Esophagus (tissue), 2 donors: ENCODE data around the gene DIAPH2. TPM values are rescaled to one million over a fixed set of nuclear protein-coding genes. Genes with fewer than 3 reads are reported as not detected.

ENCODE experiments used
- H3K27ac ChIP-seq, 2 donors: one replicate each; pipeline ENCODE4 v1.5.1; 2013; ENCODE audit warnings: low read depth in 2 of 2, mild to moderate bottlenecking in 2 of 2, inconsistent platforms in 1 of 2, low read length in 1 of 2, moderate library complexity in 1 of 2
- H3K27me3 ChIP-seq, 2 donors: one replicate each; pipeline ENCODE4 v1.6.1; 2013; ENCODE audit warnings: low read length in 2 of 2, control low read depth in 1 of 2, mild to moderate bottlenecking in 1 of 2; ENCODE audit not compliant: insufficient read depth in 2 of 2, control insufficient read depth in 1 of 2
- H3K36me3 ChIP-seq, 2 donors: one replicate each; pipeline ENCODE4 v1.6.1; 2013; ENCODE audit warnings: low read length in 1 of 2; ENCODE audit not compliant: control insufficient read depth in 2 of 2, insufficient read depth in 2 of 2
- H3K4me1 ChIP-seq, 2 donors: one replicate each; pipeline ENCODE4 v1.6.1; 2013; ENCODE audit warnings: low read length in 1 of 2; ENCODE audit not compliant: control insufficient read depth in 2 of 2, insufficient read depth in 2 of 2
- H3K4me3 ChIP-seq, 2 donors: one replicate each; pipeline ENCODE4 v1.5.1; 2013; ENCODE audit warnings: low read length in 2 of 2, mild to moderate bottlenecking in 2 of 2, low read depth in 1 of 2, moderate library complexity in 1 of 2
- H3K9me3 ChIP-seq, 2 donors: one replicate each; pipeline ENCODE4 v1.6.1; 2013; ENCODE audit warnings: mild to moderate bottlenecking in 2 of 2, low read depth in 1 of 2, low read length in 1 of 2, moderate library complexity in 1 of 2; ENCODE audit not compliant: control insufficient read depth in 2 of 2, insufficient read depth in 1 of 2
- WGBS, 2 donors: extraction: QIAGEN DNeasy Blood & Tissue Kit; methylation state at CpG; one replicate each; pipeline ENCODE4 v1.1.7; 2013; 5-methylcytosine and 5-hydroxymethylcytosine counted together
- polyA plus RNA-seq, 2 donors: library from polyadenylated mRNA; stranded (reverse); fragments of 200-250 nt; gene quantifications; one replicate each; pipeline ENCODE4 v1.2.3, GENCODE V29; 2013
- donor health status: healthy with polysubstance abuse.
- donor health status: Bipolar disorder and iron deficiency.

DIAPH2 gene
- polyA plus RNA-seq, 2 donors, result 3.6 to 4.5 TPM

- WGBS, 2 donors, result 15 to 40% methylated on average over 4 of the region's 4 CpGs
- Histone ChIP-seq H3K36me3 (no peaks in the 10 kb centered on the region), H3K4me1 (no peaks in the 10 kb centered on the region), H3K4me3 (no peak overlapping the region), H3K27me3 (no peaks in the 10 kb centered on the region), H3K27ac (no peak overlapping the region), H3K9me3 (no peaks in the 10 kb centered on the region)
These were observed 354.9 kb downstream of the DIAPH2 start for GRCh38 chrX:97039363-97040029.

DNA sequence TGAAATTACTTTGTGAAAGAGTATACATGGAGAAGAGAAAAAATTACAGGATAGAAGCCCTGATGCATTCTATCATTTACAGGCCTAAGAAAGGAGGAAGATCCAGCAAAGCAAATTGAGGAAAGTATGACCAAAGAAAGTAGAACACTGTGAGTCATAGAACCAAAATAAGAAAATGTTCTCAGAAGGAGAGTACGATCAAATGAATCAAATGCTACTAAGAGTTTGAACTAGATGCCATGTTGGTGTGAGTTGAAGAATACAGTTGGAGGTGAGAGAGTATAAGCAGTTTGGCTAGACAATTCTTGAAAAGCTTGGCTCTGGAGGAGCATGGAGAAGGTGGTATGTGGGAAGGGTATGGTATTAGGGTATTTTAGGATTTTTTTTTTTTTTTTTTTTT is 360.8 kb downstream of the DIAPH2 start:
- Histone ChIP-seq H3K4me1 (no peaks in the 10 kb centered on the region), H3K27ac (no peak overlapping the region), H3K4me3 (no peak overlapping the region), H3K27me3 (no peaks in the 10 kb centered on the region), H3K36me3 (no peaks in the 10 kb centered on the region), H3K9me3 (no peaks in the 10 kb centered on the region)
- 73 to 89% methylated on average over 1 of the region's 1 CpG for WGBS, 2 donors

- 93 to 95% methylated on average over 3 of the region's 3 CpGs for WGBS, 2 donors
- Histone ChIP-seq H3K27me3 (no peaks in the 10 kb centered on the region), H3K36me3 (no peaks in the 10 kb centered on the region), H3K9me3 (no peaks in the 10 kb centered on the region), H3K4me3 (no peak overlapping the region), H3K4me1 (no peaks in the 10 kb centered on the region), H3K27ac (no peak overlapping the region)
These were observed 362.2 kb downstream of the DIAPH2 start for GRCh38 chrX:97046867-97047266.

GRCh38 chrX:97050392-97050791 is 365.8 kb downstream of the DIAPH2 start:
- Histone ChIP-seq H3K4me3 (no peak overlapping the region), H3K27me3 (peaks cover 0 to 2% of the 10 kb centered on the region in 2 donors), H3K4me1 (no peaks in the 10 kb centered on the region), H3K27ac (no peak overlapping the region), H3K9me3 (no peaks in the 10 kb centered on the region), H3K36me3 (no peaks in the 10 kb centered on the region)
- WGBS, 2 donors, result 12 to 33% methylated on average over 2 of the region's 2 CpGs

DNA sequence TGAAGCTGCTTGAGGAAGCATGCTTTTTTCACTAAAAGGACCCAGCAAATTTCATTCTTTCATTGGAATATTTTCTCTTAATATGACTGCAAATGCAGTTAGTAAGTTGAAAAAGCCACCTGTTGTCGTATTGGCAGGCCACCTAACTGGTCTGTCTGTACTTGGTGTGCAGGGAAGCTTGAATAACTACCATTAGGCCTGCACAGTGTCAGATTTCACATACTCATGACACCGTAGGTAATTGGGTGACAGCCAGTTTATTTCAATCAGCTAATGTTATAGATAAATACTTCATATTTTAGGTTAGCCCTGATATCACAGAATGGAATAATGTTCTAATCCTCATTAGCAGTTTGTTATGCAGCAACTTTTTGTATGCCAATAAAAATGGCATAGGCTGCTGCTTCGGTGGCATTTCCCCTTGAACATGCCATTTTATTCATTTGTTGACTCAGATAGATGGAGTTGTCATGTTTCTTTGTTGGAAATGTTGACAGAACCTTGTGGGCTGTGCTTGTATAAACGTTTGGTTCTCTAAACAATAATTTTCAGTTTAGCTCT is 372.8 kb downstream of the DIAPH2 start:
- H3K4me1 ChIP-seq, result no peaks in the 10 kb centered on the region
- no peak overlapping the region for H3K4me3 ChIP-seq
- no peaks in the 10 kb centered on the region for H3K9me3 ChIP-seq
- H3K27me3 ChIP-seq, result peaks cover 0 to 2% of the 10 kb centered on the region in 2 donors
- no peak overlapping the region for H3K27ac ChIP-seq
- no peaks in the 10 kb centered on the region for H3K36me3 ChIP-seq
- WGBS, 2 donors, result 48 to 57% methylated on average over 4 of the region's 4 CpGs

DNA sequence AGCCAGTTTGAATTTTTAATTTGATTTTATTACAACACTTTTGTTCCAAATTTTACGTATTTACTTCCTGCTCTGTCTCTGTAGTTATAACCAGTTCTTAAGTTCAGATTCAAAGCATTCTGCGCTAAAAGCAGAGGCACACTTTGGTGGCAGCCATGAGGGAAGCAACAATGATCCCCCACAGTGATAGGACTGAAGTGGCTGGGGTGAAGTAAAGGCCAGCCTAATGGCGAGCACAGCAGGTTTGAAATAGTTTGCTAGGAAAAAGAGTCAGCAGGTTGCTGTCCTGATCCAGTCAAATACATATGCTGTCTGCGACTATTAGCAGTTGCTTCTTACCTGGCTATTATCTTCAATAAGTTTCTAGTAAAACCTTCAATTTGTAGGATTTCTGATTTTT is 375.4 kb downstream of the DIAPH2 start:
- 72 to 94% methylated on average over 4 of the region's 4 CpGs for WGBS, 2 donors

GRCh38 chrX:97065066-97065465 is 380.4 kb downstream of the DIAPH2 start:
- no peaks in the 10 kb centered on the region for H3K36me3 ChIP-seq
- H3K4me1 ChIP-seq, result no peaks in the 10 kb centered on the region
- no peaks in the 10 kb centered on the region for H3K9me3 ChIP-seq
- H3K4me3 ChIP-seq, result no peak overlapping the region
- H3K27me3 ChIP-seq, result no peaks in the 10 kb centered on the region
- no peak overlapping the region for H3K27ac ChIP-seq
- 80 to 83% methylated on average over 5 of the region's 5 CpGs for WGBS, 2 donors

More for the DNA sequence above, 375.4 kb downstream of the DIAPH2 start:
- Histone ChIP-seq H3K9me3 (no peaks in the 10 kb centered on the region), H3K4me3 (no peak overlapping the region), H3K4me1 (no peaks in the 10 kb centered on the region), H3K36me3 (no peaks in the 10 kb centered on the region), H3K27me3 (no peaks in the 10 kb centered on the region), H3K27ac (no peak overlapping the region)

DNA sequence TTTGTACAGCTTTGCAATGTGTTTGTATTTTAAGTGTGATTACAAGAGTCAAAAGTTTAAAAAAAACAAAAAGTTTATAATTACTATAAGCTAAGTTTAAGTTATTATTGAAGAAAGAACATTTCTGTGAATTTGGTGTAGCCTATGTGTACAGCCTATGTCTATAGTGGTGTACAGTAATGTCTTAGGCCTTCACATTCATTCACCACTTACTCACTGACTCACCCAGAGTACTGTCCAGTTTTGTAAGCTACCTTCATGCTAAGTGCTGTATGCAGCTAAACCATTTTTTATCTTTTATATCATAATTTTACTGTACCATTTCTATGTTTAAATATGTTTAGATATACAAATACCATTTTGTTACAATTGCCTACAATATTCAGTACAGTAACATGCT is 381.3 kb downstream of the DIAPH2 start:
- no peaks in the 10 kb centered on the region for H3K4me1 ChIP-seq
- H3K36me3 ChIP-seq, result no peaks in the 10 kb centered on the region
- H3K27me3 ChIP-seq, result no peaks in the 10 kb centered on the region
- no peaks in the 10 kb centered on the region for H3K9me3 ChIP-seq
- no peak overlapping the region for H3K27ac ChIP-seq
- no peak overlapping the region for H3K4me3 ChIP-seq

GRCh38 chrX:97066381-97066780 is 381.7 kb downstream of the DIAPH2 start:
- Histone ChIP-seq H3K36me3 (no peaks in the 10 kb centered on the region), H3K4me3 (no peak overlapping the region), H3K9me3 (no peaks in the 10 kb centered on the region), H3K27ac (no peak overlapping the region), H3K27me3 (no peaks in the 10 kb centered on the region), H3K4me1 (no peaks in the 10 kb centered on the region)
- WGBS, 2 donors, result 61 to 78% methylated on average over 3 of the region's 3 CpGs

- H3K9me3 ChIP-seq, result no peaks in the 10 kb centered on the region
- H3K27ac ChIP-seq, result no peak overlapping the region
- H3K27me3 ChIP-seq, result peaks cover 0 to 2% of the 10 kb centered on the region in 2 donors
- no peak overlapping the region for H3K4me3 ChIP-seq
- WGBS, 2 donors, result 55 to 83% methylated on average over 1 of the region's 1 CpG
- no peaks in the 10 kb centered on the region for H3K36me3 ChIP-seq
- H3K4me1 ChIP-seq, result no peaks in the 10 kb centered on the region
These were observed 385.7 kb downstream of the DIAPH2 start for GRCh38 chrX:97070346-97070745.
